Activated T-cell treated with anti-CD3 and anti-CD28 coated beads, Interleukin-2, amount 50 U/mL, for 1 hour (primary cell): ENCODE data around the gene BACH2.
"Not testable (repeated sequence)": the region's sequence is repeated elsewhere in the genome, so short reads cannot be mapped to it uniquely, and the experiment has no call there.

Experiments
- DNase-seq: peaks from one replicate; pipeline ENCODE4 v3.0.0-alpha.2; 2020

BACH2 gene

DNA sequence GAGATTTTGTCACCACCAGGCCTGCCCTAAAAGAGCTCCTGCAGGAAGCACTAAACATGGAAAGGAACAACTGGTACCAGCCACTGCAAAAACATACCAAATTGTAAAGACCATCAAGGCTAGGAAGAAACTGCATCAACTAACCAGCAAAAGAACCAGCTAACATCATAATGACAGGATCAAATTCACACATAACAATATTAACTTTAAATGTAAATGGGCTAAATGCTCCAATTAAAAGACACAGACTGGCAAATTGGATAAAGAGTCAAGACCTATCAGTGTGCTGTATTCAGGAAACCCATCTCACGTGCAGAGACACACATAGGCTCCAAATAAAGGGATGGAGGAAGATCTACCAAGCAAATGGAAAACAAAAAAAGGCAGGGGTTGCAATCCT lies 240.7 kb downstream of the BACH2 start:
- DNase-seq, result not testable (repeated sequence)

DNA sequence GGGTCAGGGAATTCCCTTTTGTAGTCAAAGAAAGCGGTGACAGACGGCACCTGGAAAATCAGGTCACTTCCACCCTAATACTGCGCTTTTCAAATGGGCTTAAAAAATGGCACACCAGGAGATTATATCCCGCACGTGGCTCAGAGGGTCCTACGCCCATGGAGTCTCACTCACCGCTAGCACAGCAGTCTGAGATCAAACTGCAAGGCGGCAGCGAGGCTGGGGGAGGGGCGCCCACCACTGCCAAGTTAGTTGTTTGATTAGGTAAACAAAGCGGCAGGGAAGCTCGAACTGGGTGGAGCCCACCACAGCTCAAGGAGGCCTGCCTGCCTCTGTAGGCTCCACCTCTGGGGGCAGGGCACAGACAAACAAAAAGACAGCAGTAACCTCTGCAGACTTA lies 242.4 kb downstream of the BACH2 start:
- not testable (repeated sequence) for DNase-seq

DNA sequence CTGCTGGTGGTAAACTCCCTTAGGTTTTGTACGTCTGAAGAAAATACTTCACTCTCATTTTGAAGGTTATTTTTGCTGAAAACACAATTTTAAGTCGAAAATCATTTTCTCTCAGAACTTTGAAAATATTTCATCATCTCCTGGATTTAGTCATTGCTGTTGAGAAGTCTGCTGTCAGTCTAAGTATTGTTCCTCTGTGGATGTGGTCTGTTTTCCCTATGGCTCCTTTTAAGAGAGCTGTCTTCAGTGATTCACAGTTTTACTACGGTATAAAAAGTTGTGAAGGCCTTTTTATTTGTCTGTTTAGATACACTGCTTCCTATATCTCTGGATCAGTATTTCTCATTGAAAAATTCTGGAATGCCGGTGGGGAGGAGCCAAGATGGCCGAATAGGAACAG lies 243.0 kb downstream of the BACH2 start:
- no peak for DNase-seq

DNA sequence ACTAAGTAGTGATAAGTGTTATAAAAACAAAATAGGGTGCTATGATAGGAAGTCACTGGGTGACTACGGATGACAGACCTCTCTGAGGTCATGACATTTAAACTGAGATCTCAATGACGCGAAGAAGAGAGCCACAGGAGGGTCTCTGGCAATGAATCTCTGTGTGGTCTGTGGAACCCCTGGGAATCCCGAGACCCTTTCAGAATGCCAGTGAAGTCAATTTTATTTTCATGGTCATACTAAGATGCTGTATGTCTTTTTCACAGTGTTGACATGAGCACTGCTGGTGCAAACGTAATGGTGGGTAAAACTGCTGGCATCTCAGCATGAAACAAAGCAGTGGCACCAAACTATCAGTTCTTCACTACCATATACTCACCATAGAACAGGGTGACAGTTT lies 247.3 kb downstream of the BACH2 start:
- no peak for DNase-seq

DNA sequence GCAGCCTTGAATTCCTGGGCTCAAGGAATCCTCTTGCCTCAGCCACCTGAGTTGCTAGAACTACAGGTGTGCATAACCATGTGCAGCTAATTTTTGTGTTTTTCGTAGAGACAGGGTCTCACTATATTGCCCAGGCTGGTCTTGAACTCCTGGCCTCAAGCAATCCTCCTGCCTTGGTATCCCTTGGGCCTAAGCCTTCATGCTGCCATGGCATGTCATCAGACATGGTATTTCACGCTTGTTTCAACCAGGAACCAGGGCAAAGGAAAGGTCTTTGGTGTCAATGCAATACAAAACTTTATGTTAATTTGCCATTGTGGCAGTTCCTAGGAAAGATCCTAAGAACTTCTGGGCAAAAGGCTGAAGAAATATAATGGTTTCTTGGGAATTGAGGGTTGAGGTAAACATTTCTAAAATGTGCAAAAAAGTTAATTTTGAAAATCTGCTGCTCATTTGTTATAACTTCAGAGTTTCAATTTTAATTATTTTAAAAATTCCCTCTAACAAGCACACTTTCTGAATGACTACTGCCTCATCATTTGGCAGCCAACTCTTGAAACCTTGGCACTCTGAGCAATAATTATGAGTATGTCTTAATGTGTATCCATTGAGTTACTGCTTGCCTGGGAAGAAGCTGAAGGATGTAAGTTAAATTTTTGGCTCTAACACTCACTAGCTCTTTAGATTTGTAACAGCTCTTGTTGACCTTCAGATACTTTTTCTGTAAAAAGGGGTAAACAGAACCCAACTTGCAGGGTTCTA lies 248.3 kb downstream of the BACH2 start:
- no peak for DNase-seq

DNA sequence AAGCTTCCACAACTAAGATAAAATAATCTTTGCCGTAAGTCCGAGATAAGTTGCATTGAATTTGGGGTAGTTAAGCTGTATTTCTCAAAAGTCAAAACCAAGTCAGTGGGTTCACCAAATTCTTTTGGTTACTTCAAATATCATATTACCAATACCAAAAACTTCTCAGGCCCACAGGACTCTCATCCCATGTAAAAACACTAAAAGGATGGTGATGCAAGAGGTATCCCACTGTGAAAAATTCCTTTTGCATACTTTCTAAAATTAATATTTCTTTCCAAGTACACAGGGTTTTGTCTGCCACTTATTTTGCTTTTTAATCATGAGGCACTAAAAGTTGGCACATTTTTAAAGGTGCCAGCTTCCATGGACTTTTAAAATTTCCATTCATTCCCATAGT lies 251.1 kb downstream of the BACH2 start:
- DNase-seq, result no peak

DNA sequence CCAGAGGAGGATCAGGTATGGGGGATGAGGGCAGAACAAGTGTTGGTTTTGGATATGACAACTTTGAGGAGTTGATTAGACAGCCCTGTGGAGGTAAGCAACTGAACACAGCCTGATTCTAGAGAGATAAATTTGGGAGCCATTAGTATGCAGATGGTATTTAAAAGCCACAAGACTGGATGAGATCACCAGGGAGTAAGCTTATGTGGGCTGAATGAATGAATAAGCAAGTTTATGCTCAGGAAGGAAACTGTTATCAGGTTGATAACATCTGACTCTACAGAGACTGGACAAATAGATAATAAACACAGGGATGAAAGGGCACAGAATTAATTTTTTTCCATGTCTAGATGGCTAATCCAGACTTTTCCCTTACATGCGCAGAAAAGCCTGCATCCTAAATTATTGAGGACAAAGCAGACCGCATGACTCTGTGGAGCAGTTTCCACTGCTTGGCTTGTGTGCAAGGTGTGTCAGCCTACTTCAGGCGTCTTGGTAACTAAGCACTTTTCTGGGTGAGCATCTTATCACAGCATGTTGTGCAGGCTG lies 251.7 kb downstream of the BACH2 start:
- no peak for DNase-seq

DNA sequence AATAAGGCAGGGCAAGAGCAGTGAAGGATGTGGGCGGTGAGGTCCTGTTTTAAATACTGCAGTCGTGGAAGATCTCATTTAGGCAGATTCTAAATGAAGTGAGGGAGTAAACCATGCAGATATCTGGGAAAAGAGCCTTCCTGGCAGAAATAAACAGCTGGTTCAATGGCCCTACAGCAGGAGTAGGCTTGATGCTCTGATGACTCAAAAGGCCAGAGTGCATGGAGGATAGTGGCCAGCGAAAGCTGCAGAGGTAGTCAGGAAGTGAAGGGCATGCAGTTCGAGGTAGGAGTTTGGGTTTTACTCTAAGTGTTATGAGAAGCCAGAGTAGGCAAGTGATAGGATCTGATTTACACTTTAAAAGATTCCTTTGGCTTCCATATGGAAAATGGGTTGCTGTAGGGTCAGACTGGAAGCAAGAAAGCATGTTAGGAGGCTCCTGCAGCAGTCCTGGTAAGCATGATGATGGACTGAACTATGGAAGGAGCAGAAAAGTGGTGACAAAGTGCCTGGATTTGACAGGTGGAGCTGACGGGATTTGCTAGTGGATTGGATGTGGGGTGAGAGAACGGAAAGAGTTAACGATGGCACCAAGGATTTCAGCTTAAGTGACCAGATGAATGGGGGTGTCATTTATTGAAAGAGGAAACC lies 252.3 kb downstream of the BACH2 start:
- DNase-seq, result no peak

DNA sequence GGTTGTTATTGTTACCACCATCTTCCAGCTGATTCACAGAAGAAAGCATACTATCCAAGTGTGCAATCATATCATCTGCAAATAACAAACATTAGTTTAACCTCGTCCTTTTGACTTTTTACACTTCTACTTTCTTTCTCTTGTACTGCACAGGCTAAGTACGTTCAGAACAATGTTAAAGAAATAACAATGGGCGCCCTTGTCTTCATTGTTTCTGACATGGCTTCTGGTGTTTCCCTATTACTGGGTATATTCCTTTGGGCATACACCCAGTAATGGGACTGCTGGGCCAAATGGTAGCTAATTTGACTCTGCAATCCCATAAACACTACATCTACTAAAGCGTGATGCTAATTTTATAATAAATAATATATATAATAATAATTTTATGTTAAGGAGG lies 255.7 kb downstream of the BACH2 start:
- DNase-seq, result no peak

DNA sequence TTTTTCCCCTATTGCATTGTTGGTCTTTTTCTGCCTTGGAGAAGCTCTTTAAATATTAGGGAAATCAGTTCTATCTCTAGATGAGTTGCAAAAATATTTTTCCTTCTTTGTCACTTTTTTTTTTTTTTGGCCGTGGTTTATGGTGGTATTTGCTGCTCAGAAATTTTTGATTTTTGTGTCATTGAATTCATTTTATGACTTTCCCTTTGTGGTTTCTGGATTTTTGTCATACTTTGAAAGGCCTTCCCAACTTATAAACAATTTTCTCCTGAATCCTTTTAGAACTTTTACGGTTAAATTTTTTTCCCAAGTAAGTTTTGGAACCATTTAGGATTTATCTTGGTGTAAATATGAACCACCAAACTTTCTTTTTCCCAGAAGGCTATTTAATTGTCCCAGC lies 256.7 kb downstream of the BACH2 start:
- DNase-seq, result no peak

DNA sequence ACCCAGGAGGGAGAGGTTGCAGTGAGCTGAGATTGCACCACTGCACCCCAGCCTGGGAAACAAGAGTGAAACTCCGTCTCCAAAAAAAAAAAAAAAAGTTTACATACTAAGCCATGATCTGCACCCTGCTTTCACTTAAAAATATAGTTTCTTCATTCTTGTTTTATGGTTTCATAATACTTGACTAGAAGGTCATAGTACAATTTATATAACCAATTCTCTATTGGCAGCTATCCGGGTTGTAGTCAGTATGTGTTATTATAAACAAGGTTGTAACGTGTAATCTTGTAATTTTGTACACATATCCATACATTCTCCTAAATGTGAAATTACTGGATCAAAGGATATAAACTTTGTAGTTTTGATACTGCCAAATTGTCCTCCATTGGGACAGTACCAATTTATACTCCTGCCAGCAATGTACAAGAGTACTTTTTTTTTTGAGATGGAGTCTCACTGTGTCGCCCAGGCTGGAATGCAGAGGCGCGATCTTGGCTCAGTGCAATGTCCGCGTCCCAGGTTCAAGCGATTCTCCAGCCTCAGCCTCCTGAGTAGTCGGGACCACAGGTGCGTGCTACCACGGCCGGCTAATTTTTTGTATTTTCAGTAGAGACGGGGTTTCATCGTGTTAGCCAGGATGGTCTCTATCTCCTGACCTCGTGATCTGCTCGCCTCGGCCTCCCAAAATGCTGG lies 257.5 kb downstream of the BACH2 start:
- DNase-seq, result no peak

DNA sequence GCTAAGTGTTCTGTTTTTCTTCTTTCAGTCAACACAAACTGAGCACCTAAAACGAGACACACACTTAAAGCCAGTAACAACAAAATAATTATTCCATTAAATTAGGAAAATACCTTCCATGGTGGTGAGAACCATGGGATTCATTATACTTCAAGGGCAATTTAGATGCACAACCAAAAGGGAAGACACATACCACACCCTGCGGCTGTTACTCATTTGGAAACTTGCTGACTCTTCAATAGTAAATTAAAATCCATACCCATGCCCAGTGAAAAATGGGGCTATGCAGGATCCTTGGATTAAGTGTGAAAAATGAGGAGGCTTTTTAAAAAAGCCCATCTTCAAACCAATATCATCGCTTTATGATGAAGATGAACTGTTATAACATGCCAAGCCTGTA lies 259.7 kb downstream of the BACH2 start:
- DNase-seq, result no peak

DNA sequence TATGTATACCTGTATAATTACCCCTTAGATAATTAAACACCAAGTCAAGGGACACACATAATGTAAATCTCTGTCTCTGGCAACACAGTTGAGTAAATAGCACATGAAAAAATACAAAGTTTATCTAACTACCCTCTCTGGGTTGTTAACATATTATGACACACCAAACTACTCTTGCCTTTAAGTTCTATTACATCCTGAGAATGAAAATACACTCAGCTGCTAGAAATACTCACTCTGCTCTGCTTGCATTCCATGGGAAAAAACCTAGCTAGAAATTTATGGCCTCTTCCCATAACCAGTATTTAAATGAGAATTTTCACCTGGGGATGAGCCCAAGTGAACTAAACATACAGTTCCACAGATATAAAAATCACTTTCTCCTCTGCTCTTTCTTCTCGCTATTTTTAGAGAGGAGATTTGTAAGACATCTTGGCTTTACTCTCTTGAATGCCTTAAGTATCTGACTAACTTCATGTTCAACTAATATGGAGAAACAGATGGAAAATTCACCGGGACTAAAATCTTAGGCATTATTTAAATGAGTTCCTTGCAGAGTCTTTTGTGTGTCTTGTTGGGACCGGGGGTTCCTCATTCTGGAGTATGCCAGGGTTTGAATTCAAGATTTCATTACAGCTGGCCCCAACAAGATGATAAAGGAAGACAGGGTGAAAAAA lies 261.5 kb downstream of the BACH2 start:
- DNase-seq, result no peak

DNA sequence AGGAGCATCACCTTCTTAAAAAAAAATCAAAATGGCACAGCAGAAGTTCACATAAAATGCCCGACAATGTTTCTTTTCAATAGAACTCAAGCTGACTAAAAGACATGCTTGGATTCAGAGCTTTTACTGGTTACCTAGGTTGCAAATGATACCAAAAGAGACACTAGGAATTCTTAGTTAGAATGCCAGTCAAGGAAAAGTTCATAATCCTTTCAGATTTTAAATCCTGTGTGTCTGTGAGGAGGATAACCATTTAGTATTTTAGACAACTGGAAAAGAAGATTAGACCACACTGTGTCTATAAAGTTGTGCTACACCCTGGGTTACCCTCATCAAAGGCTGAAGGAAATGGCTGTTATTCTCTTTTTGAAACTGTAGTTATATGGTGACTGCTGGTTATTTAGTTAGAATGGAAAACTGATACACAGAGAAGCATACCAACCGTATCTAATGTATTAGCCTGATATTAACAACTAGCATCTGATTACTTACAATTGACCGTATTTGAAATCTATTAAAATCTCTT lies 262.8 kb downstream of the BACH2 start:
- no peak for DNase-seq

DNA sequence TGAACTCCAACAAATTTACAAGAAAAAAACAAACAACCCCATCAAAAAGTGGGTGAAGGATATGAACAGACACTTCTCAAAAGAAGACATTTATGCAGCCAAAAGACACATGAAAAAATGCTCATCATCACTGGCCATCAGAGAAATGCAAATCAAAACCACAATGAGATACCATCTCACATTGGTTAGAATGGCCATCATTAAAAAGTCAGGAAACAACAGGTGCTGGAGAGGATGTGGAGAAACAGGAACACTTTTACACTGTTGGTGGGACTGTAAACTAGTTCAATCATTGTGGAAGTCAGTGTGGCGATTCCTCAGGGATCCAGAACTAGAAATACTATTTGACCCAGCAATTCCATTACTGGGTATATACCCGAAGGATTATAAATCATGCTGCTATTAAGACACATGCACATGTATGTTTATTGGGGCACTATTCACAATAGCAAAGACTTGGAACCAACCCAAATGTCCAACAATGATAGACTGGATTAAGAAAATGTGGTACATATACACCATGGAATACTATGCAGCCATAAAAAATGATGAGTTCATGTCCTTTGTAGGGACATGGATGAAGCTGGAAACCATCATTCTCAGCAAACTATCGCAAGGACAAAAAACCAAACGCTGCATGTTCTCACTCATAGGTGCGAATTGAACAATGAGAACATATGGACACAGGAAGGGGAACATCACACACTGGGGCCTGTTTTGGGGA lies 264.0 kb downstream of the BACH2 start:
- DNase-seq, result not testable (repeated sequence)

DNA sequence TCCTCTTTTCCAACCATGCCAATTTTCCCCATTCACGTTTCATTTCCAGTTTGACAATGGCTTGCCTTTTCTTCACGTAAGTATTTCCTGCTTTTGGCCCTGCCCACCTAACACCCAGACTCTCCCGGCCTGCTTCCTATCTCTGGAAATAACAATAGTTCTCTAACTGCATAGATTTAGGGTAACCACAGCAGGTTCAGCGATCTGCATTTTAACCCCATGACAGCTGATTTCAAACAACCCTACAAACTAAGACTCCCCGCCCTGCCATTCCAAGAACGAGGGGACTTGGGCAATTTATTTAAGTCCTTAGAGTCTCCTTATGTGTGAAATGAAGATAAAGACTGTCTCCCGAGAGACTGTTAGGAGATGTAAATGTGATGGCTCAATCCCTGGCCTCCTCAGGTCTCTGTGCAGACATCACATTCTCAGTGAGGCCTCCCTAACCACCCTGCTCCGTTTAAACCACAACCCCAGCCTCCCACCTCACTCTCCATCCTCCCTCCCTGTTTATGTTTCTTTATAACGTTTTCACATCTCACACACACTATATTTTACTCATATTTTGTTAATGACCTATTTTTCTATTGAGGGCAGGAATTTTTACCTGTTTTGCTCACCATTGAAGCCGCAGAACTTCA lies 267.5 kb downstream of the BACH2 start:
- DNase-seq, result no peak

DNA sequence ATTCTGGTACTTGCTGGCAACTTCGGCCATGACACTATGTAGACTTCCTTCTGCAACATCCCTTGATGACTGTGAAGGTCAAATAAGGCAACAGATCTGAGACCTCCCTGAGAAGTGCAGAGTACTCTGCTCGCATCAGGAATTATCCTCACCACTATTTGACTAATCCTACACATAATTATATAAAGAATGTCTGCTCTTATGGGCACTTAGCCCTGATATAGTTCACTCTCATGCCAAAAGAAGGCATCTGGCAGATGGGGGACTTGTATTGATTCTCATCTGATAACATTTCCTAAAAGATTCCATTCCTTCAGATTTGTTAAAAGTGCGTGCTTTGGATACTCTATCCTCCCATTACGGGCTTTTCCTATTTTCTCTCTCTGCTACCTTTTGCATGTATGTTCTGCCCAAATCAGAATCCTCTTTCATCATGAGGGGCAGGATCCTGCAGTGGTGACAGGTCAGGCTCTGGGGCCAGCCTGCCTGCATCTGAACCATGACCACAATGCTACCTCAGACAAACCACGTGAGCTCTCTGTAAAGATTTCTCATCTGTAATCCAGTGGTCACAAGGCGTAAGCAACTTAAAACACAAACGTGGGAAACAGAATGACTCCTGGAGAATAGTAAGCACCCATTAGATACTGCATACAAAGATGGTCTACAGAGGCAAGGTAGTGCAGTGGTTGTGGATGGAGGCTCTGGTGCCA lies 268.4 kb downstream of the BACH2 start:
- DNase-seq, result no peak

DNA sequence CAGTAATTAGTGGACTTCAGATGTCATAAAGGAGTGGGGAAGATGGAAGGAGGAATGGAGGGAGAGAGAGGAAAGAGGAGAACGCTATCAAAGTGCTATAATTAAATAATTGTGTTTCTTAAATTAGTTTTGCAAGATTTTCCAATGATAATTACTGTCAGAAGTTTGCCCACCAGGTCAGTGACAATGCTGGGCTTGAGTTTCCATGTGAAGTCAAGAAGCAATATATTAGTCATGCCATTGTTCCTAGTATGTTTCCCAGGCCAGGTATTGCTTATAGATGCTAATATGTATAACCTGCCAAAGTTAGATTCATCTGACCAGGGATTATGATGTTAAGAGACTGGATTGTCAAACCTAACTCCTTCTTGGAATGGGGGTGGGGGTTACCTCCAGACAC lies 270.4 kb downstream of the BACH2 start:
- DNase-seq, result no peak

DNA sequence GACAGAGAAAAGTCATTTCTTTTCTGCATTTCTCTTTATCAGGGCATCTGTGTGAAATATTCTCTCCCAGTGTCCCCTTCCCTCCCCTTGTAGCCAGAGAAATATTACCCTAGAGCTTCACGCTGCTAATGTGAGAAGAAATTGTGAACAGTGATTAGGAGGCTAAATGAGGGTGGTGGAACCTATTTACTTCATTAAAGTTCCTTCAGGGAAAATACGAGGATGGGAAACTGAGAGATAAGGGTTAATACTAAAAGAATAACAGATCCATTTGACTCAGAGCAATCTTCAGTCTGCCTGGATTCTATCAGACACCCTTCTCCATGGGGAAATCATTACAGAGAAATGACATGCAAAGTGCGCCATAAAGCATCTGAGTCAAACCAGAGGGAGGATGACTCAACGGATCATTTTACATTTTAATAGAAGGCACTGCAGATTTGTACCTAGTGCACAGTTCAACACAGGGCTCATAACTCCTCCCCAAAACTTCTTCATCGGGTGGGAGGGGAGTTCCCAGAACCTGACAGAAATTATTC lies 271.1 kb downstream of the BACH2 start:
- DNase-seq, result no peak

DNA sequence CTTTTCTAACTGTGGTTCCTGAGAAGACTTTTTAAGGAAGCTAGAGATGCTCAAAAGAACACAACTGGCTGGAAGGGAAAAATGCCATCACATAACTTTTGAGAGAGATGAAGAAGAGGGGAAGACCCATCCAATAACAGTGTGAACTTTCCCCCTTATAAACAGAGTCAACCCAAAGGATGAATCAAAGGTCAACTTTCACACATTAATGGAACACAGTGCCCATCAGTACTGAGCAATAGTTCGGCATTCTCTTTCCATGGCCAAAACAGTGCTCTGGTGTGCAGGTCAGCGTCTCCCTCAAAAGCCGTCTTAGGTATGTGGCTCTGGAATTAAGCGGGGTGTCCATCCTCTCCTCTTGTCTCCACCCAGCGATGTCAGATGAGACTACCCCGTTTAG lies 272.0 kb downstream of the BACH2 start:
- DNase-seq, result no peak

DNA sequence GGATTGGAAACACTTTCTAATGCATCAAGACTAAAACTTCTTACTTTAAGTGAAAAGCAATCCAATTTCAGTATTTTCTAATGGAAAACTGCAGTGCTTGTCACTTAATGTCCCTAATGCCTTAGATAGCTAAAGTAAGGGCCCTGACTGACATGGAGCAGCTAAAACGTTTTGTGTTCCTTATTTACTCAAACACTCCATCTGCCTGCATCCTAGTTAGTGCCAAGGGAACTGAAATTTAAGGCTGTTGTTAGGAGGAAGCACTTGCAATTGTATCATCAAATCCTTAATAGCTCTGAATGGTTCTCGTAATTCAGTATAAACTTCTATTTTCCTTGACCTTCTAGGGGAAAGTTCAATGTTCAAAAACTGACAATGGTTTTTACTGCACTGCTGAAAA lies 274.9 kb downstream of the BACH2 start:
- DNase-seq, result no peak
